Stimulated activated CD4-positive, alpha-beta T cell treated with anti-CD3 and anti-CD28 coated beads, Interleukin-12 subunit alpha, Interleukin-12 subunit beta, amount 100 ng/mL, for 4 hours (primary cell): ENCODE results near the gene FBXW7.

ENCODE experiments used
- DNase-seq: peaks from one replicate; pipeline ENCODE4 v3.0.0-alpha.2; 2020

The FBXW7 gene

GRCh38 chr4:152540941-152541340, 5.0 kb upstream of the FBXW7 start:
- DNase-seq = no peak

GRCh38 chr4:152540293-152540674, 4.4 kb upstream of the FBXW7 start:
- no peak for DNase-seq

GRCh38 chr4:152539556-152540292, 3.8 kb upstream of the FBXW7 start:
- DNase-seq = no peak

GRCh38 chr4:152537881-152538280, 2.0 kb upstream of the FBXW7 start:
- no peak for DNase-seq

GRCh38 chr4:152536545-152537182, 772 bp upstream of the FBXW7 start:
- peak; percentile 54 for DNase-seq

GRCh38 chr4:152535360-152535902, 461 bp downstream of the FBXW7 start:
- DNase-seq = peak; percentile 24

- peak; percentile 37 for DNase-seq
Observed at GRCh38 chr4:152534541-152535359, 1.1 kb downstream of the FBXW7 start.

GRCh38 chr4:152531479-152531878, 4.4 kb downstream of the FBXW7 start:
- no peak for DNase-seq

- no peak for DNase-seq
Observed at GRCh38 chr4:152530600-152530999, 5.3 kb downstream of the FBXW7 start.

GRCh38 chr4:152529880-152530279, 6.0 kb downstream of the FBXW7 start:
- no peak for DNase-seq

GRCh38 chr4:152528060-152528459, 7.8 kb downstream of the FBXW7 start:
- no peak for DNase-seq

- no peak for DNase-seq
Observed at GRCh38 chr4:152525878-152526277, 10.0 kb downstream of the FBXW7 start.

- DNase-seq = no peak
Observed at GRCh38 chr4:152524427-152524826, 11.5 kb downstream of the FBXW7 start.

GRCh38 chr4:152523731-152524130, 12.2 kb downstream of the FBXW7 start:
- DNase-seq = no peak

GRCh38 chr4:152522754-152523153, 13.1 kb downstream of the FBXW7 start:
- DNase-seq = no peak

- no peak for DNase-seq
Observed at GRCh38 chr4:152522245-152522644, 13.6 kb downstream of the FBXW7 start.

GRCh38 chr4:152516156-152516555, 19.7 kb downstream of the FBXW7 start:
- DNase-seq = no peak

- DNase-seq = no peak
Observed at GRCh38 chr4:152515678-152516077, 20.2 kb downstream of the FBXW7 start.

- no peak for DNase-seq
Observed at GRCh38 chr4:152514356-152514755, 21.5 kb downstream of the FBXW7 start.

GRCh38 chr4:152513078-152513477, 22.8 kb downstream of the FBXW7 start:
- DNase-seq = no peak

- no peak for DNase-seq
Observed at GRCh38 chr4:152512483-152512882, 23.4 kb downstream of the FBXW7 start.

- DNase-seq = no peak
Observed at GRCh38 chr4:152510349-152511147, 25.3 kb downstream of the FBXW7 start.
